ENCODE data around the gene FBXL16.

FBXL16 gene

GRCh38 chr16:658679-659571, 46.7 kb downstream of the FBXL16 start:
- FAIRE-seq: no peak

GRCh38 chr16:657487-657886, 48.1 kb downstream of the FBXL16 start:
- FAIRE-seq: no peak

GRCh38 chr16:654034-654433, 51.6 kb downstream of the FBXL16 start:
- no peak for FAIRE-seq

GRCh38 chr16:652454-653305, 52.9 kb downstream of the FBXL16 start:
- FAIRE-seq: no peak

- no peak for FAIRE-seq
Measured at GRCh38 chr16:651844-652243, 53.8 kb downstream of the FBXL16 start.

GRCh38 chr16:649631-650030, 56.0 kb downstream of the FBXL16 start:
- no peak for FAIRE-seq

GRCh38 chr16:648781-649589, 56.6 kb downstream of the FBXL16 start, which contains the start of gene WDR90:
WDR90 (plus strand) TSS chr16:649365; CDS start chr16:649417, 52 bp downstream.
- no peak for FAIRE-seq

GRCh38 chr16:648071-648780, 57.4 kb downstream of the FBXL16 start:
- no peak for FAIRE-seq

GRCh38 chr16:647173-647902, 58.3 kb downstream of the FBXL16 start:
- FAIRE-seq: no peak

- no peak for FAIRE-seq
Measured at GRCh38 chr16:646679-647172, 58.9 kb downstream of the FBXL16 start.

GRCh38 chr16:645852-646678, 59.5 kb downstream of the FBXL16 start:
- FAIRE-seq: no peak

- FAIRE-seq: no peak
Measured at GRCh38 chr16:644556-644955, 61.0 kb downstream of the FBXL16 start.

GRCh38 chr16:643050-643368, 62.6 kb downstream of the FBXL16 start:
- no peak for FAIRE-seq

All from endometrium (tissue), 2 donors.